ENCODE measurements around the gene CYP4F2. TPM values are rescaled to one million over a fixed set of nuclear protein-coding genes. Genes with fewer than 3 reads are reported as not detected.

Gene CYP4F2
- total and polyA plus RNA-seq, 2 of the 8 experiments (the other 6 are each of a cell fraction or from before 2014, with no cell fraction given): not detected

DNA sequence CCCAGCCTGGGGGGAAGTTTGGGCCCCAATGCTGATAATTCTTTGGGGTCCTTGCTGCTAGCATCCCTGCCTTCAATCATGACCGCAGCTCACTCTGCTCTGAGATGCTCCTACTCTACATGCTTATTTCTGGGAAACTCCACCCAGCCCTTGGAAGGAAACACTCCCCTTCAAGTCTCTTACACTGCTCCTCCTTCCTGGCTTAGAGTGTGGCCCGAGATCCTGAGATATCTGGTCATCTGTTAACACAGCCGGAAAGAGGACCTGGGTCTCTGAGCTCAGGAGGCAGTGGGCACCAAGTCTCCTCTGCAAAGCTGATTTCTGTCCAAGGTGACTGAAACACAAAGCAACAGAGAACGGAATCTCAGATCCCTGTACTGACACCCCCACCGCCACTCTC, 33.0 kb downstream of the CYP4F2 start:
- H3K9me3 ChIP-seq (ENCODE audit: insufficient read depth in 2 of 2, low read depth in 1 of 2, low read length in 1 of 2): peaks cover 34 to 78% of the 10 kb centered on the region in 2 experiments; a peak in 3 of 4 replicates
- H3K56ac ChIP-seq (replicated peaks; ENCODE audit: insufficient read length, low read depth, low read length): no peak overlapping the region
- CTCF ChIA-PET (ENCODE audit: partially characterized antibody): no interaction called here
- no peak overlapping the region for H3K23ac ChIP-seq (ENCODE audit: insufficient read length)
- no peaks in the 10 kb centered on the region for H3K79me1 ChIP-seq (ENCODE audit: low read depth, low read length)
- no peak overlapping the region for H2BK15ac ChIP-seq (ENCODE audit: low read length)
- H2AFZ ChIP-seq (ENCODE audit: low read length): no peak overlapping the region
- no peak overlapping the region for H2BK12ac ChIP-seq (ENCODE audit: low read depth, low read length)
- no peak overlapping the region for H4K8ac ChIP-seq (ENCODE audit: extremely low read depth, insufficient read depth, low read length)
- no peak overlapping the region for H2BK120ac ChIP-seq (replicated peaks; ENCODE audit: low read depth, low read length)
- H3K23me2 ChIP-seq (ENCODE audit: low read depth, low read length): no peaks in the 10 kb centered on the region
- H3K9ac ChIP-seq (replicated peaks in 1 of 4; ENCODE audit: extremely low read depth in 1 of 4, low read depth in 3 of 4, low read length in 3 of 4): no peak overlapping the region
- H3K14ac ChIP-seq (ENCODE audit: insufficient read length): no peak overlapping the region
- no peak overlapping the region for H4K5ac ChIP-seq (ENCODE audit: insufficient read length, low read depth, low read length)
- POLR2A ChIA-PET (ENCODE audit: partially characterized antibody): no interaction called here
- H3K36me3 ChIP-seq (ENCODE audit: control insufficient read depth in 2 of 4, insufficient read depth in 4 of 4, low read length in 3 of 4): no peaks in the 10 kb centered on the region
- H3K27ac ChIP-seq (ENCODE audit: low read depth, low read length): no peak overlapping the region
- H3K4me1 ChIP-seq (replicated peaks in 1 of 4; ENCODE audit: control insufficient read depth in 3 of 4, insufficient read depth in 4 of 4, low read length in 3 of 4): no peaks in the 10 kb centered on the region
- WGBS, 2 experiments (ENCODE audit: extremely low coverage in 1 of 2, insufficient coverage in 1 of 2, insufficient read length in 1 of 2, insufficient replicate concordance in 2 of 2, low coverage in 1 of 2, low lambda C conversion rate in 2 of 2, missing lambda C conversion rate in 1 of 2): 70% methylated on average over 5 of the region's 5 CpGs; no CpG with 5 or more reads in 1 of the 2 experiments
- FAIRE-seq (no peak), DNase-seq (ENCODE audit: low read depth in 1 of 2, low spot score in 2 of 2) (no peak)
- no peak overlapping the region for H2AK5ac ChIP-seq (ENCODE audit: low read depth, low read length)
- no peak overlapping the region for H3K18ac ChIP-seq (ENCODE audit: extremely low read depth, low read length)
- H3K4ac ChIP-seq (replicated peaks; ENCODE audit: insufficient read length, low read depth, low read length): no peak overlapping the region
- H3K79me2 ChIP-seq (ENCODE audit: control insufficient read depth in 1 of 2, insufficient read depth in 2 of 2, low read length in 2 of 2): no peaks in the 10 kb centered on the region
- TF ChIP-seq BCL11A (IDR thresholded peaks at IDR 0.05; ENCODE audit: low read depth in 2 of 2, low read length in 2 of 2): no peak
- TF ChIP-seq RAD21 (IDR thresholded peaks at IDR 0.05 in 1 of 2, conservative IDR thresholded peaks at IDR 0.05 in 1 of 2; ENCODE audit: low read depth in 2 of 2, low read length in 2 of 2): no peak
- no peak for TF ChIP-seq RBBP5 (IDR thresholded peaks at IDR 0.05; ENCODE audit: borderline replicate concordance, low read depth, low read length)
- TF ChIP-seq NRF1 (IDR thresholded peaks at IDR 0.05; ENCODE audit: low read depth, low read length): no peak
- TF ChIP-seq, protein P1, sequence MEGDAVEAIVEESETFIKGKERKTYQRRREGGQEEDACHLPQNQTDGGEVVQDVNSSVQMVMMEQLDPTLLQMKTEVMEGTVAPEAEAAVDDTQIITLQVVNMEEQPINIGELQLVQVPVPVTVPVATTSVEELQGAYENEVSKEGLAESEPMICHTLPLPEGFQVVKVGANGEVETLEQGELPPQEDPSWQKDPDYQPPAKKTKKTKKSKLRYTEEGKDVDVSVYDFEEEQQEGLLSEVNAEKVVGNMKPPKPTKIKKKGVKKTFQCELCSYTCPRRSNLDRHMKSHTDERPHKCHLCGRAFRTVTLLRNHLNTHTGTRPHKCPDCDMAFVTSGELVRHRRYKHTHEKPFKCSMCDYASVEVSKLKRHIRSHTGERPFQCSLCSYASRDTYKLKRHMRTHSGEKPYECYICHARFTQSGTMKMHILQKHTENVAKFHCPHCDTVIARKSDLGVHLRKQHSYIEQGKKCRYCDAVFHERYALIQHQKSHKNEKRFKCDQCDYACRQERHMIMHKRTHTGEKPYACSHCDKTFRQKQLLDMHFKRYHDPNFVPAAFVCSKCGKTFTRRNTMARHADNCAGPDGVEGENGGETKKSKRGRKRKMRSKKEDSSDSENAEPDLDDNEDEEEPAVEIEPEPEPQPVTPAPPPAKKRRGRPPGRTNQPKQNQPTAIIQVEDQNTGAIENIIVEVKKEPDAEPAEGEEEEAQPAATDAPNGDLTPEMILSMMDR (IDR thresholded peaks at IDR 0.05; ENCODE audit: control extremely low read depth in 1 of 3, insufficient read depth in 1 of 3, low read depth in 1 of 3, low read length in 3 of 3): no peak
- TF ChIP-seq SP2 (IDR thresholded peaks at IDR 0.05; ENCODE audit: low read length): no peak
- no peak for TF ChIP-seq POLR2AphosphoS5 (IDR thresholded peaks at IDR 0.05; ENCODE audit: low read depth, low read length)
- no peak overlapping the region for H2BK5ac ChIP-seq (ENCODE audit: low read depth, low read length)
- H4K20me1 ChIP-seq (replicated peaks in 1 of 2; ENCODE audit: control insufficient read depth in 1 of 2, insufficient read depth in 2 of 2, low read length in 2 of 2): no peaks in the 10 kb centered on the region
- no peak overlapping the region for H3K4me2 ChIP-seq (ENCODE audit: insufficient read depth in 1 of 2, low read depth in 2 of 2, low read length in 2 of 2)
- no peak overlapping the region for H3K4me3 ChIP-seq (ENCODE audit: extremely low read depth in 1 of 4, insufficient read depth in 2 of 4, low read depth in 3 of 4, low read length in 4 of 4)
- H3K27me3 ChIP-seq (replicated peaks in 1 of 4; ENCODE audit: control insufficient read depth in 3 of 4, extremely low read depth in 1 of 4, insufficient read depth in 3 of 4, low read length in 3 of 4): no peaks in the 10 kb centered on the region
- H4K91ac ChIP-seq (replicated peaks; ENCODE audit: insufficient read length, low read length): no peak overlapping the region
- no peak overlapping the region for H2BK20ac ChIP-seq (ENCODE audit: low read length)

All from H1 (cell line).